ENCODE measurements around the gene MED22. TPM values are rescaled to one million over a fixed set of nuclear protein-coding genes. Genes with fewer than 3 reads are reported as not detected.

Gene MED22
- total and polyA plus RNA-seq, 8 donors = 21.8 to 29.2 (median 26.3) TPM

- no peak overlapping the region for H3K27ac ChIP-seq
- H3K4me3 ChIP-seq = no peak overlapping the region
- H3K9me3 ChIP-seq = no peaks in the 10 kb centered on the region
- no peaks in the 10 kb centered on the region for H3K36me3 ChIP-seq
- no peak for DNase-seq
- intact Hi-C loops (cut with DNase I) = no loop called here
- no peaks in the 10 kb centered on the region for H3K4me1 ChIP-seq
- peaks cover 0 to 8% of the 10 kb centered on the region in 2 donors for H3K27me3 ChIP-seq
- TF ChIP-seq CTCF (IDR thresholded peaks at IDR 0.05) = no peak
- no peak for ATAC-seq
Measured at GRCh38 chr9:133387680-133388079, 39.7 kb upstream of the MED22 start.

- no peak overlapping the region for H3K27ac ChIP-seq
- no peaks in the 10 kb centered on the region for H3K4me1 ChIP-seq
- no peaks in the 10 kb centered on the region for H3K36me3 ChIP-seq
- H3K4me3 ChIP-seq = no peak overlapping the region
- intact Hi-C loops (cut with DNase I) = no loop called here
- no peak for TF ChIP-seq CTCF (IDR thresholded peaks at IDR 0.05)
- no peaks in the 10 kb centered on the region for H3K9me3 ChIP-seq
- DNase-seq (peak in 1 of 4 donors; percentile 50), ATAC-seq (no peak)
- peaks cover 0 to 8% of the 10 kb centered on the region in 2 donors for H3K27me3 ChIP-seq
Measured at GRCh38 chr9:133386338-133386737, 38.4 kb upstream of the MED22 start.

GRCh38 chr9:133385452-133385851 lies 37.5 kb upstream of the MED22 start:
- Histone ChIP-seq H3K4me1 (no peaks in the 10 kb centered on the region), H3K27ac (no peak overlapping the region), H3K4me3 (no peak overlapping the region), H3K36me3 (no peaks in the 10 kb centered on the region), H3K27me3 (peaks cover 0 to 3% of the 10 kb centered on the region in 2 donors), H3K9me3 (no peaks in the 10 kb centered on the region)
- no peak for TF ChIP-seq CTCF (IDR thresholded peaks at IDR 0.05)
- no peak for DNase-seq
- ATAC-seq = no peak
- intact Hi-C loops (cut with DNase I) = no loop called here

- Histone ChIP-seq H3K4me1 (no peaks in the 10 kb centered on the region), H3K27me3 (no peaks in the 10 kb centered on the region), H3K9me3 (no peaks in the 10 kb centered on the region), H3K27ac (no peak overlapping the region), H3K36me3 (no peaks in the 10 kb centered on the region), H3K4me3 (no peak overlapping the region)
- TF ChIP-seq CTCF (IDR thresholded peaks at IDR 0.05) = no peak
- no peak for ATAC-seq
- DNase-seq = peak in 1 of 4 donors; percentile 58
- intact Hi-C loops (cut with DNase I) = no loop called here
Measured at GRCh38 chr9:133384736-133385321, 36.9 kb upstream of the MED22 start.

GRCh38 chr9:133383438-133383837 lies 35.5 kb upstream of the MED22 start:
- no peak overlapping the region for H3K27ac ChIP-seq
- no peak overlapping the region for H3K4me3 ChIP-seq
- ATAC-seq = no peak
- no peak for DNase-seq
- intact Hi-C loops (cut with DNase I) = no loop called here
- no peak for TF ChIP-seq CTCF (IDR thresholded peaks at IDR 0.05)
- H3K27me3 ChIP-seq = no peaks in the 10 kb centered on the region
- no peaks in the 10 kb centered on the region for H3K9me3 ChIP-seq
- H3K4me1 ChIP-seq = no peaks in the 10 kb centered on the region
- no peaks in the 10 kb centered on the region for H3K36me3 ChIP-seq
